Tibial nerve (tissue), 4 donors: Measurements from ENCODE around the gene KCNH8. TPM values are rescaled to one million over a fixed set of nuclear protein-coding genes. Genes with fewer than 3 reads are reported as not detected.

Source experiments
- DNase-seq, 2 donors: peaks; one replicate each; pipeline ENCODE4 v3.0.0-alpha.2; 2019; ENCODE audit warnings: low spot score in 2 of 2
- H3K27ac ChIP-seq, 4 donors: fragments of 200-600 bp; sonication (generic) in 3 of 4; one replicate each; pipeline ENCODE4 v1.5.1; 2017 to 2019; ENCODE audit warnings: mild to moderate bottlenecking in 1 of 4
- H3K27me3 ChIP-seq, 2 donors: fragments of 200-600 bp; sonication (generic) in 1 of 2; one replicate each; pipeline versions ENCODE4 v1.5.1 to v1.6.0; 2017 to 2019
- H3K36me3 ChIP-seq, 3 donors: fragments of 200-600 bp; sonication (generic); one replicate each; pipeline ENCODE4 v1.5.1; 2018 to 2019
- H3K4me1 ChIP-seq, 4 donors: fragments of 200-600 bp; sonication (generic) in 3 of 4; one replicate each; pipeline ENCODE4 v1.5.1; 2017 to 2019
- H3K4me3 ChIP-seq, 4 donors: fragments of 200-600 bp; sonication (generic) in 3 of 4; one replicate each; pipeline ENCODE4 v1.5.1; 2017 to 2019; ENCODE audit warnings: mild to moderate bottlenecking in 1 of 4, moderate library complexity in 1 of 4
- H3K9me3 ChIP-seq, 4 donors: fragments of 200-600 bp; sonication (generic) in 3 of 4; one replicate each; pipeline ENCODE4 v1.5.1; 2017 to 2019
- CTCF ChIP-seq, 5 experiments: fragments of 200-600 bp in 3 of 5; fragments of 450-650 bp in 2 of 5; sonication (generic) in 3 of 5; IDR thresholded peaks; one replicate each; pipeline ENCODE4 v1.5.1; 2016 to 2019; ENCODE audit warnings: antibody characterized with exemption in 5 of 5, mild to moderate bottlenecking in 3 of 5, moderate library complexity in 2 of 5
- EP300 ChIP-seq, 2 donors: sonication (generic); formaldehyde crosslinking; IDR thresholded peaks; one replicate each; pipeline ENCODE4 v1.6.1; 2017; ENCODE audit warnings: antibody characterized with exemption in 2 of 2, mild to moderate bottlenecking in 1 of 2
- POLR2A ChIP-seq, 2 donors: fragments of 450-650 bp; IDR thresholded peaks; one replicate each; pipeline ENCODE4 v1.6.1; 2017; ENCODE audit warnings: antibody characterized with exemption in 2 of 2, mild to moderate bottlenecking in 2 of 2, moderate library complexity in 2 of 2
- WGBS, 2 donors: methylation state at CpG; one replicate each; pipeline ENCODE4 v1.1.5; 2018; 5-methylcytosine and 5-hydroxymethylcytosine counted together
- total RNA-seq, 4 donors: library from RNA; depleted of rRNA; stranded (reverse); fragments of >200 nt; gene quantifications; one replicate each; pipeline ENCODE4 v1.1.0, GENCODE V29; 2016

The KCNH8 gene
- total RNA-seq, 4 donors from 2014 or later, result 0.22 to 0.98 (median 0.51) TPM

- 79 to 85% methylated on average over 2 of the region's 2 CpGs for WGBS, 2 donors
- peaks cover 0 to 13% (median 3%) of the 10 kb centered on the region in 4 donors for H3K9me3 ChIP-seq
- H3K27ac ChIP-seq, result no peak overlapping the region
- no peaks in the 10 kb centered on the region for H3K27me3 ChIP-seq
- DNase-seq, result no peak
- TF ChIP-seq POLR2A (IDR thresholded peaks at IDR 0.05) (no peak), CTCF (IDR thresholded peaks at IDR 0.05) (no peak)
- H3K4me1 ChIP-seq, result no peaks in the 10 kb centered on the region
- H3K36me3 ChIP-seq, result no peaks in the 10 kb centered on the region
- H3K4me3 ChIP-seq, result no peak overlapping the region
Measured at GRCh38 chr3:19248143-19248542, 99.8 kb downstream of the KCNH8 start.

GRCh38 chr3:19248767-19249166, 100.5 kb downstream of the KCNH8 start:
- 88% methylated on average over 1 of the region's 1 CpG for WGBS, 2 donors

GRCh38 chr3:19250959-19251610, 102.8 kb downstream of the KCNH8 start:
- H3K36me3 ChIP-seq, result peaks cover 0 to 12% (median 0%) of the 10 kb centered on the region in 3 donors
- H3K27me3 ChIP-seq, result no peaks in the 10 kb centered on the region
- TF ChIP-seq EP300 (IDR thresholded peaks at IDR 0.05), result no peak
- TF ChIP-seq CTCF (IDR thresholded peaks at IDR 0.05), result no peak
- no peak for TF ChIP-seq POLR2A (IDR thresholded peaks at IDR 0.05)
- H3K27ac ChIP-seq, result no peak overlapping the region
- peaks cover 0 to 12% (median 1%) of the 10 kb centered on the region in 4 donors for H3K9me3 ChIP-seq
- WGBS, 2 donors, result 63 to 70% methylated on average over 6 of the region's 6 CpGs
- no peak for DNase-seq
- H3K4me1 ChIP-seq, result no peaks in the 10 kb centered on the region
- H3K4me3 ChIP-seq, result no peak overlapping the region

More at GRCh38 chr3:19248767-19249166, 100.5 kb downstream of the KCNH8 start:
- Histone ChIP-seq H3K36me3 (no peaks in the 10 kb centered on the region), H3K27ac (no peak overlapping the region), H3K27me3 (no peaks in the 10 kb centered on the region), H3K9me3 (peaks cover 0 to 10% (median 3%) of the 10 kb centered on the region in 4 donors), H3K4me3 (no peak overlapping the region), H3K4me1 (no peaks in the 10 kb centered on the region)
- TF ChIP-seq CTCF (IDR thresholded peaks at IDR 0.05), result no peak
- TF ChIP-seq POLR2A (IDR thresholded peaks at IDR 0.05), result no peak
- TF ChIP-seq EP300 (IDR thresholded peaks at IDR 0.05), result no peak
- no peak for DNase-seq

- Histone ChIP-seq H3K36me3 (peaks cover 0 to 25% (median 0%) of the 10 kb centered on the region in 3 donors), H3K4me3 (no peak overlapping the region), H3K9me3 (peaks cover 0 to 17% (median 3%) of the 10 kb centered on the region in 4 donors), H3K4me1 (no peaks in the 10 kb centered on the region), H3K27ac (no peak overlapping the region), H3K27me3 (no peaks in the 10 kb centered on the region)
- no peak for TF ChIP-seq CTCF (IDR thresholded peaks at IDR 0.05)
- TF ChIP-seq EP300 (IDR thresholded peaks at IDR 0.05), result no peak
- TF ChIP-seq POLR2A (IDR thresholded peaks at IDR 0.05), result no peak
- no peak for DNase-seq
- 75 to 77% methylated on average over 2 of the region's 2 CpGs for WGBS, 2 donors
Measured at GRCh38 chr3:19254189-19254588, 105.9 kb downstream of the KCNH8 start.

GRCh38 chr3:19254784-19255338, 106.6 kb downstream of the KCNH8 start:
- Histone ChIP-seq H3K27me3 (no peaks in the 10 kb centered on the region), H3K27ac (no peak overlapping the region), H3K4me1 (no peaks in the 10 kb centered on the region), H3K4me3 (no peak overlapping the region), H3K9me3 (peaks cover 0 to 17% (median 3%) of the 10 kb centered on the region in 4 donors), H3K36me3 (peaks cover 0 to 25% (median 0%) of the 10 kb centered on the region in 3 donors)
- no peak for TF ChIP-seq CTCF (IDR thresholded peaks at IDR 0.05)
- 92% methylated on average over 5 of the region's 5 CpGs for WGBS, 2 donors
- DNase-seq, result no peak
